HUES6 (cell line): ENCODE results near the gene NQO2.
"Not testable (repeated sequence)": the region's sequence is repeated elsewhere in the genome, so short reads cannot be mapped to it uniquely, and the experiment has no call there.

ENCODE experiments used
- H3K27ac ChIP-seq: 2 replicates; pipeline ENCODE4 v1.7.0; 2013; ENCODE audit warnings: low read depth, mild to moderate bottlenecking, low read length, inconsistent platforms
- H3K27me3 ChIP-seq: 2 replicates; pipeline ENCODE4 v1.6.1; 2013; ENCODE audit warnings: low read length; ENCODE audit not compliant: control insufficient read depth, insufficient read depth
- H3K36me3 ChIP-seq: 2 replicates; pipeline ENCODE4 v1.6.1; 2013; ENCODE audit warnings: low read length; ENCODE audit not compliant: control insufficient read depth, insufficient read depth
- H3K4me1 ChIP-seq: 2 replicates; pipeline ENCODE4 v1.6.1; 2013; ENCODE audit warnings: low read length; ENCODE audit not compliant: control insufficient read depth, insufficient read depth
- H3K4me3 ChIP-seq: 2 replicates; pipeline ENCODE4 v1.5.1; 2013; ENCODE audit warnings: low read depth, low read length
- H3K9ac ChIP-seq: one replicate; pipeline ENCODE4 v1.6.1; 2013; ENCODE audit warnings: mild to moderate bottlenecking, low read length
- H3K9me3 ChIP-seq: 2 replicates; pipeline ENCODE4 v1.6.1; 2013; ENCODE audit warnings: low read depth, low read length; ENCODE audit not compliant: control insufficient read depth, insufficient read depth

The NQO2 gene

GRCh38 chr6:3003226-3003625, 3.5 kb downstream of the NQO2 start:
- not testable (repeated sequence) for H3K9me3 ChIP-seq, H3K9ac ChIP-seq, H3K4me1 ChIP-seq, H3K4me3 ChIP-seq, H3K27ac ChIP-seq, H3K27me3 ChIP-seq
- H3K36me3 ChIP-seq, result peaks cover 45% of the 10 kb centered on the region

DNA sequence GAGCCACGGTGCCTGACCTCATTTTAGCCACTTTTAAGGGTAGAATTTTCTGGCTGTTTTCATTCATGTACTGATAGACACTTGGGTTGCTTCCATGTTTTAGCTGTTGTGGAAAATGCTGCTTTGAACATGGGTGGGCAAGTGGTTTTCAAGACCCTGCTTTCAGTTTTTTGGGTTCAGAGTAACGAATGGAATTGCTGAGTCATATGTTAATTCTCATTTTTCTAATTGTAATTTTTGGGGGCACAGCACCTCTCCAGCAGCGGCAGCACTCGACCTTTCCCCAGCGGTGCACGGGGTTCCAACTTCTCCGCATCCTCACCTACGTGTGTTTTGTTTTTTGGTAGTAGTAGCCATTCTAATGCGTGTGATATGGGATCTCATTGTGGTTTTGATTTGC, 5.4 kb downstream of the NQO2 start:
- Histone ChIP-seq H3K36me3 (peaks cover 55% of the 10 kb centered on the region), H3K9me3 (no peaks in the 10 kb centered on the region; the same call in 1 of the 2 replicates), H3K4me1 (peaks cover 8% of the 10 kb centered on the region), H3K4me3 (no peak overlapping the region), H3K9ac (no peak overlapping the region), H3K27ac (no peak overlapping the region), H3K27me3 (no peaks in the 10 kb centered on the region)

DNA sequence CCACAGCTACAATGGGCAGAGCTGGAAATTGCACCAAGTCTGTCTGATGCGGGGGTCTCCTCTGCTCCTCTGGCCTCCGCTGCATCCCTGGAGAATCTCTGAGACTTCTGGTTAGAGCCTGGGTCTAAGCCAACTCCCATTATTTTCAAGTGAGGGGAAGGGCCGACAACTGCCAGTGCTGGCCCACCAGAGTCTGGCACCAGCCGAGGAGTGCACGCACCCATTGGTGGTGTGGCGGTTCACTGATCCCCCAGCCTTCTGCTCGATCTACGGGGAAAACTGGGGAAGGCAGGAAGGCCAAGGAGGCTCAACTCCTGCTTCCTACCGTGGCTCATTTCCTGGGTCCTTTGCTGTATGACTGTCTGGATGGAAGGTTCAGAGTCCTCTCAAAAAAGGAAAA, 6.2 kb downstream of the NQO2 start:
- Histone ChIP-seq H3K36me3 (peaks cover 63% of the 10 kb centered on the region), H3K27me3 (no peaks in the 10 kb centered on the region), H3K4me1 (peaks cover 8% of the 10 kb centered on the region), H3K9ac (no peak overlapping the region), H3K9me3 (peaks cover 6% of the 10 kb centered on the region; the same call in 1 of the 2 replicates), H3K4me3 (no peak overlapping the region), H3K27ac (no peak overlapping the region)

DNA sequence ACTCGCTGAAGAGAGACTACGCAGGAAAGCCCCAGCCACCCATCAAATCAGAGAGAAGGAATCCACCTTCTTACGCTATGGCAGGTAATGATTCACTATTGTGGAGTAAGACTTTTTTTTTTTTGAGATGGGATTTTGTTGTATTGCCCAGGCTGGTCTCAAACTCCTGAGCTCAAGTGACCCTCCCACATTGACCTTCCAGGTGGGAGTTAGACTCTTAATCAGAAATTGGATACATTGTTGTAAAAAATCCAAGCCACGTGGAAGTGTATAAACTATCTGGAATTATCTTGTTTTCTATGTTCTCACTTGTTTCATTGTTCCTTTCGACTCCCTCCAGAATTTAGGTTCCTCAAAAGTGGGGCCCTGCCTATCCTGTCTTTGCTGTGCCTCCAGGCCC, 6.8 kb downstream of the NQO2 start:
- Histone ChIP-seq H3K4me3 (no peak overlapping the region), H3K27ac (no peak overlapping the region), H3K4me1 (peaks cover 8% of the 10 kb centered on the region), H3K36me3 (peaks cover 69% of the 10 kb centered on the region), H3K9me3 (peaks cover 12% of the 10 kb centered on the region; the same call in 1 of the 2 replicates), H3K27me3 (no peaks in the 10 kb centered on the region), H3K9ac (no peak overlapping the region)

GRCh38 chr6:3007571-3007970, 7.9 kb downstream of the NQO2 start:
- Histone ChIP-seq H3K27ac (peak overlapping the region; percentile 7; the same call in 1 of the 2 replicates), H3K27me3 (no peaks in the 10 kb centered on the region), H3K4me3 (no peak overlapping the region), H3K4me1 (peaks cover 3% of the 10 kb centered on the region), H3K9ac (no peak overlapping the region), H3K9me3 (peaks cover 22% of the 10 kb centered on the region), H3K36me3 (peaks cover 76% of the 10 kb centered on the region)

DNA sequence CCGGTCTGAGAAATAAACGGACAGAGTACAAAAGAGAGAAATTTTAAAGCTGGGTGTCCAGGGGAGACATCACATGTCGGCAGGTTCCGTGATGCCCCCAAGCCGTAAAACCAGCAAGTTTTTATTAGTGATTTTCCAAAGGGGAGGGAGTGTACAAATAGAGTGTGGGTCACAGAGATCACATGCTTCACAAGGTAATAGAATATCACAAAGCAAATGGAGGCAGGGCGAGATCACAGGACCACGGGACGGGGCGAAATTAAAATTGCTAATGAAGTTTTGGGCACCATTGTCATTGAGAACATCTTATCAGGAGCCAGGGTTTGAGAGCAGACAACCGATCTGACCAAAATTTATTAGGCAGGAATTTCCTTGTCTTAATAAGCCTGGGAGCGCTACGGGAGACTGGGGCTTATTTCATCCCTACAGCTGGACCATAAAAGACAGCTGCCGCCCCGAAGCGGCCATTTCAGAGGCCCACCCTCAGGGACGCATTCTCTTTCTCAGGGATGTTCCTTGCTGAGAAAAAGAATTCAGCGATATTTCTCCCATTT, 9.1 kb downstream of the NQO2 start:
- H3K4me3 ChIP-seq, H3K27me3 ChIP-seq, H3K27ac ChIP-seq, H3K9ac ChIP-seq, H3K4me1 ChIP-seq: not testable (repeated sequence)
- Histone ChIP-seq H3K36me3 (peaks cover 86% of the 10 kb centered on the region), H3K9me3 (peaks cover 22% of the 10 kb centered on the region)

DNA sequence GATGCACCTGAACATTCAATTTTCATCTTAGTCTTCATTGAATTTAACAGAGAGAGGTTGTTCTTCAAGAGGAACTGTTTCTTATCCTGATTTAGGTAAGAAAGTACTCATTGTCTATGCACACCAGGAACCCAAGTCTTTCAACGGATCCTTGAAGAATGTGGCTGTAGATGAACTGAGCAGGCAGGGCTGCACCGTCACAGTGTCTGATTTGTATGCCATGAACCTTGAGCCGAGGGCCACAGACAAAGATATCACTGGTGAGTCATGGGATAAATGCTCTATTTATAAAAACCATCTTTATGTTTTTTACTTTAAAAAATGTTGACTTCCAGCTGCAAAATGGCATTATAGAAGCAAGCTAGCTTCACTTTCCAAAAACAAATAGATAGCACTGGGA, 10.2 kb downstream of the NQO2 start:
- H3K4me1 ChIP-seq, result peaks cover 3% of the 10 kb centered on the region
- no peak overlapping the region for H3K4me3 ChIP-seq
- H3K27me3 ChIP-seq, result no peaks in the 10 kb centered on the region
- H3K27ac ChIP-seq, result no peak overlapping the region
- H3K36me3 ChIP-seq, result peaks cover 89% of the 10 kb centered on the region
- no peak overlapping the region for H3K9ac ChIP-seq
- H3K9me3 ChIP-seq, result peaks cover 22% of the 10 kb centered on the region

DNA sequence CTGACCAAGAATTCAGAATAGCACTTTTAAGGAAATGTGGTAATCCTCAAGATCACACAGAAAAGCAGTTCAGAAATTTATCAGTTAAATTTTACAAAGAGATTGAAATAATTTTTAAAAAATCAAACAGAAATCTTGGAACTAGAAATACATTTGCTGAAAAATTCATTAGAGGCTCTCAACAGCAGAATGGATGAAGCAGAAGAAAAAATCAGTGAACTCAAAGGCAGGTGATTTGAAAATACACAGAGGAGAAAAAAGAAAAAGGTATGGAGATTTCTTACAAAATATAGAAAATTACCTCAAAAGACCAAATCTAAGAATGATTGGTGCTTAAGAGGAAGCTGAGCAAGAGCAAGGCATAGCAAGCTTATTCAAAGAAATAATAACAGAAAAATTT, 11.5 kb downstream of the NQO2 start:
- no peak overlapping the region for H3K27ac ChIP-seq

GRCh38 chr6:3011592-3011991, 11.9 kb downstream of the NQO2 start:
- Histone ChIP-seq H3K27me3 (no peaks in the 10 kb centered on the region), H3K9me3 (peaks cover 22% of the 10 kb centered on the region), H3K4me3 (no peak overlapping the region), H3K27ac (no peak overlapping the region), H3K4me1 (no peaks in the 10 kb centered on the region; the same call in 1 of the 2 replicates), H3K36me3 (peaks cover 87% of the 10 kb centered on the region), H3K9ac (no peak overlapping the region)

More for the DNA sequence above, 11.5 kb downstream of the NQO2 start:
- Histone ChIP-seq H3K9ac (no peak overlapping the region), H3K9me3 (peaks cover 22% of the 10 kb centered on the region), H3K4me1 (no peaks in the 10 kb centered on the region; the same call in 1 of the 2 replicates), H3K27me3 (no peaks in the 10 kb centered on the region), H3K4me3 (no peak overlapping the region), H3K36me3 (peaks cover 87% of the 10 kb centered on the region)

- peaks cover 90% of the 10 kb centered on the region for H3K36me3 ChIP-seq
- H3K9me3 ChIP-seq, result peaks cover 22% of the 10 kb centered on the region
- H3K4me1 ChIP-seq, result no peaks in the 10 kb centered on the region
- no peak overlapping the region for H3K9ac ChIP-seq
- H3K4me3 ChIP-seq, result no peak overlapping the region
- no peaks in the 10 kb centered on the region for H3K27me3 ChIP-seq
- H3K27ac ChIP-seq, result no peak overlapping the region
Measured at GRCh38 chr6:3013486-3013885, 13.8 kb downstream of the NQO2 start.

GRCh38 chr6:3013901-3014674, 14.4 kb downstream of the NQO2 start:
- Histone ChIP-seq H3K27me3 (no peaks in the 10 kb centered on the region), H3K36me3 (peaks cover 93% of the 10 kb centered on the region)

More at GRCh38 chr6:3013901-3014674, 14.4 kb downstream of the NQO2 start:
- no peak overlapping the region for H3K27ac ChIP-seq
- H3K9ac ChIP-seq, result no peak overlapping the region
- no peak overlapping the region for H3K4me3 ChIP-seq
- no peaks in the 10 kb centered on the region for H3K4me1 ChIP-seq
- peaks cover 22% of the 10 kb centered on the region for H3K9me3 ChIP-seq
